Stimulated activated CD8-positive, alpha-beta memory T cell treated with anti-CD3 and anti-CD28 coated beads, Interleukin-7, amount 100 ng/mL, for 48 hours (primary cell): Measurements from ENCODE around the gene PSMA8.
"Not testable (repeated sequence)": the region's sequence is repeated elsewhere in the genome, so short reads cannot be mapped to it uniquely, and the experiment has no call there.

ENCODE experiments used
- DNase-seq, 2 donors: peaks; one replicate each; pipeline ENCODE4 v3.0.0-alpha.2; 2020; ENCODE audit warnings: low read depth in 1 of 2; ENCODE audit errors: extremely low read depth in 1 of 2

The PSMA8 gene

GRCh38 chr18:26167592-26167991 is 33.9 kb downstream of the PSMA8 start:
- not testable (repeated sequence) for DNase-seq

- no peak for DNase-seq
These were observed 41.8 kb downstream of the PSMA8 start for GRCh38 chr18:26175481-26175880.

- no peak for DNase-seq
These were observed 42.5 kb downstream of the PSMA8 start for GRCh38 chr18:26176134-26176533.

GRCh38 chr18:26181343-26181826 is 47.7 kb downstream of the PSMA8 start:
- no peak for DNase-seq

- no peak for DNase-seq
These were observed 49.9 kb downstream of the PSMA8 start for GRCh38 chr18:26183395-26184112.

GRCh38 chr18:26185267-26185666 is 51.6 kb downstream of the PSMA8 start:
- DNase-seq: no peak

GRCh38 chr18:26190506-26190905 is 56.8 kb downstream of the PSMA8 start:
- peak in 1 of 2 donors; percentile 1 for DNase-seq

- no peak for DNase-seq
These were observed 58.6 kb downstream of the PSMA8 start for GRCh38 chr18:26192233-26192632.

- no peak for DNase-seq
These were observed 62.9 kb downstream of the PSMA8 start for GRCh38 chr18:26196605-26197004.

- not testable (repeated sequence) for DNase-seq
These were observed 68.3 kb downstream of the PSMA8 start for GRCh38 chr18:26202001-26202400.

- DNase-seq: no peak
These were observed 71.6 kb downstream of the PSMA8 start for GRCh38 chr18:26205318-26205717.

GRCh38 chr18:26206488-26206887 is 72.8 kb downstream of the PSMA8 start:
- DNase-seq: no peak

GRCh38 chr18:26207937-26208336 is 74.3 kb downstream of the PSMA8 start:
- DNase-seq: no peak

GRCh38 chr18:26208977-26209376 is 75.3 kb downstream of the PSMA8 start:
- no peak for DNase-seq

GRCh38 chr18:26210147-26210546 is 76.5 kb downstream of the PSMA8 start:
- no peak for DNase-seq

GRCh38 chr18:26215247-26215970 is 81.7 kb downstream of the PSMA8 start:
- peak in 1 of 2 donors; percentile 13 for DNase-seq

- no peak for DNase-seq
These were observed 91.5 kb downstream of the PSMA8 start for GRCh38 chr18:26225022-26225693.

GRCh38 chr18:26225915-26226228 is 92.2 kb downstream of the PSMA8 start:
- no peak for DNase-seq

GRCh38 chr18:26226229-26227050 is 92.8 kb downstream of the PSMA8 start, which contains the start of gene TAF4B:
Gene TAF4B, plus strand, starts transcription at chr18:26226445. Its CDS starts 489 bp downstream, at chr18:26226934.
- DNase-seq: peak; percentile 83 to 85

GRCh38 chr18:26227051-26227670 is 93.5 kb downstream of the PSMA8 start:
- no peak for DNase-seq
